NCI-H1930 (cell line): ENCODE data around the gene NPPC.
"Not testable (repeated sequence)": the region's sequence is repeated elsewhere in the genome, so short reads cannot be mapped to it uniquely, and the experiment has no call there.

Source experiments
- DNase-seq, 2 experiments: peaks; one replicate each; lab custom pipeline; 2025; lab: John Stamatoyannopoulos, UW

NPPC gene

DNA sequence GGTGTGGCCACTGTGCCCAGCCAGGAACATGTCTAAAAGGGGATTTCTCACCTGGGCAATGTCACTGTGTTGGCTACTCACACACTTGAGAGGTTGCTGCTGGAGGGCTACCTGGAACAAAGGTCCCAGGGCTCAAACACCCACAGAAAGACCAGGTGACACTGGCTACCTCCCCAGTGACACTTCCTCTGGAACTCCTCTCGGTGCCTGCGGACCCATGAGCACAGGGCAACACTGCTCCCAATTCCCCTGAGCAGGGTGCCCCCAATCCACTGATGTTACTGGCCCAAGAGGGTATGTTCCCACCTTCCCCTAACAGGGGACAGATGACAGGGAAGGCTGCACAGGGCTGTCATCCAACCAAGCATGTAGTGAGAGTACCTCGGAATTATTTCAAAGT, 5.8 kb downstream of the NPPC start:
- no peak for DNase-seq

DNA sequence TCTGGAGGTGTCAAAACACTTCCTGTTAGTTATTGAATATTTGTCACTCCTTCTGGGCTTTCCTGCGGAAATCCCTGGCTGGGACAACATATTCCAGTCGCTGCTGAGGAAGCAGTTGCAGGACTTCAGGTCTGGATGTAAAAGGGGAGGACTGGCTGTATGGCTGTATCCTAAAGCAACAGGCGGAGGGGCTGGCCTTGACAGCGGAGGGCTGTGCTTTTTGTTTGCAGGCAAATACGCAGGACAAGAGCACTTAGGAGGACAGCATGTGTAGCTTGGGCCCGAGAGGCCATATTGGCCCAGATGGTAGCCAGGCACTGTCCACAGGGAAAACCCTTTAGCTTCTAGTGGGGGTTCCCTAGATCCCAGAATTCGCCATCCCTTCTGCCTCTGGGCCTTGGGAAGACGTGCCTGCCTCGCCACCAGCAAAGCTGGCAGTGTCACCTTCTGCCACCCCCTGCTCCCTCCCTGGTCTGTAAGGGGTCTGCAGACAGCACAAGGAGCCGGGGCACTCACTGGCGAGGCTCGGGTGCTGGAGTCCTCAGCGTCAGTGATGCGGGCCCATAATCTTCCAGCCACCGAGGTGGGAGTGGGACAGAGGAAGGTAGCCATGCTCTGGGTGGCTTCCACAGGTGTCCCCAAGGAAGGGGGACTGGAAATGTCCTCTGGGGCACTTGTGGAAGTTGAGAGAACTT, 6.7 kb downstream of the NPPC start:
- no peak for DNase-seq

DNA sequence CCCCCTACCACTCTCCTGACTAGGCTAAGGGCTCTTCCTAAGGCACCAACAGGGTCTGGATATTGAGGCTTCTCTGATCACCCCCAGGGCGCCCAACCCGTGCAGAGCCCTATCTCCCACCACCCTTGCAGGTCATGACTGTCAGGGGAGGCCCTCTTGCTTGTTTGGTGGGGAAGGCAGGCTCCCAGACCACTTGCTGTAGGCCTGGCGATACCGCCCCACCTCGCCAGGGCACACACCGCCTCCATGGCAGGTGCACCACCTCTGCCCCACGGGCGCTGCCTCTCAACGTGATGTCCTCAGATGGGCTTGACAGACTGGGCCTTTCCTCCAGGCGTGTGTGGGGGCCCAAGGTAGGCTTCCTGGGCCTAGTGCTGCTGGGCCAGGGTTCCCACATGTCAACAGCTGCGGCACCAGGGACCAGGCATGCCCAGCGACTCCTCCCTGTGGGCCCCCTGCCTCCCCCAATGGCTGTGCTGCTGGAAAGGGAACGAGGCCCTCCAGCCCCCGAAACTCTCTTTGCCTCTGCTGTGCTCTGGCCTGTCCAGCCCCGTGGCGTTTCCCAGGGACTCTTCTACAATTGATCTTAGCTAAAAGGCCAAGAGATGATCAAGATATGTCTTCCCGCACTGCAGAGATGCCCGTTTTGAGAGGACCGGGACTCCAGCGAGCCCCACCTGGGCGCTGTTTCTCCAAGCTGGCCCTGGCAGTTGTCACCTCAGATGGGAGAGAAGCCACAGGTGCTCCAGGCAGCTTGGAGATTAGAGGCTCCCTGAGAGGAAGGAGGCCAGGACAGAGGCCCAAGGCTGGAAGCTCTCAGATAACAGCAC, 7.5 kb downstream of the NPPC start:
- DNase-seq = no peak

DNA sequence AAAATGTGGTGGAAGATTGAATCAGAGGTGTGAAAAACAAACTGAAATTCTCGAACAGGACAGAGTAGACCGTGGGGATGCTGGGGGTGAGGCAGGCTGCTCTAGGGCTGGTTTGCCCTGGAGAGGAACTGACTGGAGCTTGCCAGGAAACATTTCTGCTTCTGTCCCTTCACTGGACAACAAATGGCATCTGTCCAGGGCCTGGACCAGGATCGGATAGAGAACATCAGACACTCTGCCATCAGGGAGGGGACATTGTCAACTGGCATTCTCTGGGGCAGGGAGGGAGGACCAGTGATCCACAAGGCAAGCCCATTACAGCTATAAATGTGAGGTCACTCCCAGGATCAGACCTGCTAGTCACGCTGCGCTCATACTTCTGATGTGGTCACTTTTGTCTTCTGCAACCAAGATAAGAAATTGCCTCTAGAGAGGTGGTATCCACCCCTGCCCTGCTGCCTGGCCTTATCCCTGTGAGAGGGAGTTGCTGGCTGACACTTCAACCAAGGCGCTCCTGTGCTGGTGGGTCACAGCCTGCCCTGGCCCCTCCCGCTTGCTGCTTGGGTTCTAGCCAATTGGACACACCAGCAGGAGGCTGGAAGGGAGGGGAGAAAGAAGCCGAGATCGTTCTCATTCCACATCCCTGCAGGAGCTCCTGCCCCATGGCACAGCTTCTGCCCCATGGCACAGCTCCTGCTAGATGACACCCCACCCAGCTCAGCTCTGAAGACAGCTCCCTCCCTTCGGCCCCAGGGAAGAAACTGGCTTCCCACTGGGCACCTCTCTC, 8.7 kb downstream of the NPPC start:
- no peak for DNase-seq

DNA sequence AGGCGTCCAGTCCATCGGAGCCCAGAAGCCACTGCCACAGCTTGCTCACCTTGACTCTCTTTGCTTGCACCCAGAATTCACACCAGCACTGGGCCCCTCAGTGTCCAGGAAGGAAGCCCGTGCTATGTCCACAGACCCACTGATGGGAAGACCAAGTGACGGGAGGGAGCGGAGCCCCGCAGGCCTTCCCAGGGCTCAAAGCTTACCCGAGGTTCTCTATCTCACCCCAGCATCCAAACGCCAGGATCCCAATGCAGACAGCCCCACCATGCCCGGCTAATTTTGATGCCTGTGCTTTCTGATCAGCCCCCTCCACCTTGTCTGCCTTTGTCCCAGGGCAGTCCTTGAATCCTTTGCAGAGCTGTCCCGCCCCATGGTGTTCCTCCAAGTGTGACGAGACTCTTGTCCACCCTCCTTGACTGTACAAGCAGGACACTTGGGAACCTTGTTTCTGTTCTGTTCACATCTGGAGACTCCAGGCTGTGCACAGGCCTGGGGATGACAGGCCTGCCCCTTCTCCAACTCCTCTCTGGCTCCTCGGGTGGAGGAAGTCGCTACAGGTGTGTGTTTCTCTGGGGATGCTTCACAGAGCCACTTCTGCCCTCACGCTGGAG, 12.0 kb downstream of the NPPC start:
- no peak for DNase-seq

DNA sequence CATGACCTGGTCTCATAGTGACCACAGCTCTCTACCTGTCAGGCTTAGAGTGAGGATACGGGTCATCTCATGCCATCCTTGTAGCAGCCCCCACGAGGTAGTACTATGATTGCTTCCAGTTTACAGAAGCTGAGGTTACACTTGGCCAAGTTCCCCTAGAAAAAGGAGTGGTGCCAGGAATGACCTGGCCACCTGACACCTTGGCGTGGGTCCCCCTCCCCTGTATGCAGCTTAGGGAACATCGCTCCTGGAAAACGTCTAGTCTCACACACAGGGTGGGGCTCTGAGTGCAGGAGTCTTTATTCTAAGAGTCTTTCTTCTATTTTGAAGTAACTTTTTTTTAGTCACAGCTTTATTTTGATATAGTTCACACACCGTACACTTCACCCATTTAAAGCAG, 14.8 kb downstream of the NPPC start:
- no peak for DNase-seq

DNA sequence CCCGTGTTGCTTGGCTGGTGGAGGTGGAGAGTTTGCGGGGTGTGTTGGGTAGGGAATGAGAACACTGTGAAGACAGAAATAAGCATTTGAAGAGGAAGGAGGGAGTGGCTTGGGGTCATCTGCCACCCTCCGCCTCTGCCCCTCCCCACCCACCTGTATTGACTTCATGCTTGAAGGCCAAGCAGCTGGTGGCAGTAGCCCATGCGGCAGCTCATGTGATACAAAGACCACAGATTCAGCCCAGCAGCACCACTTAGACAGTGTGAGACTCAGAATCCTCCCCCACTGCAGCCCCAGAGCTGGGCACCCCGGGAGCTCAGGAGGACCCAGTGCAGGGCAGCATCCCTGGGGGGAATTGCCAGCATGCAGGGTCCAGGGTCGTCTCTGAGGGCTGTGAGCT, 15.4 kb downstream of the NPPC start:
- DNase-seq = no peak

DNA sequence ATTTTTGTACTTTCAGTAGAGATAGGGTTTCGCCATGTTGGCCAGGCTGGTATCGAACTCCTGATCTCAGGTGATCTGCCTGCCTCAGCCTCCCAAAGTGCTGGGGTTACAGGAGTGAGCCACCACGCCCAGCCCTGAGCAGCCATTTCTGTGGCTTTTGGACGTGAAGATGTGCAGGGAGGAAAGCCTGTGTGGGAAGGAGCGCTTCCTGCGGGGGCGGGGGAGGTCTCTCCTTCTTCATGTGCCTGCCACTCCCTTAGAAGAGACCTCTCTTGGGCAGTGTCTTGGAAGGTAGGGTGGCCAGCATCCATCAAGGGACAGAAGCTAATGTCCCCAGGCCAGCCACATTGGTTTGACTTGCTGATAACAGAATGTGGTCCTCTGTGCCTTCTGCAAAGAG, 16.0 kb downstream of the NPPC start:
- DNase-seq = not testable (repeated sequence)

DNA sequence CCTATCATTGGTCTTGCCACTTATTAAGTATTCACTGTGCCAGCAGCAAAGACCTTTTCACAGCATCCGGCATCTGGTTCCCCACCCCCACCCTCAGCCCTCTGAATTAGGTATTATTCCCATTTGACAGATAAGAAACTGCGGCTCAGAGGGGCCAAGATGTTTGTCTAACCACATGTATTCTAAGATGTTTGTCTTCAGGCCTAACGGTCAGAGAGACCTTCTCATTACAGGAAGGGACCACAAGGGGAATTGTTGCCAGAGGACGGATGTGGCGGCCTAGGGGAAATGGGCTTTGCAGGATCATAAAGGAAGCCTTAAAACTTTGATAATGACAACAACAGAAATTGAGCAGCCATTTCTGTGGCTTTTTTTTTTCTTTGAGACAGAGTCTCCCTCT, 16.6 kb downstream of the NPPC start:
- DNase-seq = no peak

DNA sequence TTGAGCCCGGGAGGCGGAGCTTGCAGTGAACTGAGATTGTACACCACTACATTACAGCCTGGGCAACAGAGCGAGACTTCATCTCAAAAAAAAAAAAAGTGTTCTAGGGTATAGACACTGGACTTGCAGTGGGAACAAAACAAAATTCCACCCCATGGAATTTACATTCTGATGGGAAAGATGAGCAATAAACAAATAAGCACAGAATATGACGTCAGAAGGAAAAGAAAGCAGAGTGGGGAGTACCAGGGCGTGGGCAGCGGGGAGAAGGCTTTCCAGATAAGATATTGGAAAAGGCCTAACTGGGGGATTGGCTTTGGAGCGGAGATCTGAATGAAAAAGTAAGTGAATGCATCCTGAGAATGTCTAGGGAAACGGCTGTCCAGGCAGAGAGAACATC, 17.6 kb downstream of the NPPC start:
- DNase-seq = no peak

DNA sequence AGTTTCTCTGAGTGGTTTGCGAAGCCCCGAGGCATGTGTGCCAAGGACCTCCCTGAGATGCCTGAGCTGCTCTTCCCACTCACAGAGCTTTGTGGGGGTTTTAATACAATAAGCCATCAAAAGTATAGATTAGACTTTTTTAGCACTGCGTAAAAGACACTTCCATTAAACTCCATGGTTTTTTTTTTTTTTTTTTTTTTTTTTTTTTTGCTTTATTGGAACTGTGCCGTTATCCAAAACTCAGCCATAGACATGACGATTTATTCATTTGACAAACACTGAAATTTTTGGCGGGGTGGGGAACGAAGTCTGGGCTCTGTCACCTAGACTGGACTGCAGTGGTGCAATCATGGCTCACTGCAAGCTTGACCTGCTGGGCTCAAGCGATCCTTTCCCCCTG, 18.4 kb downstream of the NPPC start:
- DNase-seq = no peak

DNA sequence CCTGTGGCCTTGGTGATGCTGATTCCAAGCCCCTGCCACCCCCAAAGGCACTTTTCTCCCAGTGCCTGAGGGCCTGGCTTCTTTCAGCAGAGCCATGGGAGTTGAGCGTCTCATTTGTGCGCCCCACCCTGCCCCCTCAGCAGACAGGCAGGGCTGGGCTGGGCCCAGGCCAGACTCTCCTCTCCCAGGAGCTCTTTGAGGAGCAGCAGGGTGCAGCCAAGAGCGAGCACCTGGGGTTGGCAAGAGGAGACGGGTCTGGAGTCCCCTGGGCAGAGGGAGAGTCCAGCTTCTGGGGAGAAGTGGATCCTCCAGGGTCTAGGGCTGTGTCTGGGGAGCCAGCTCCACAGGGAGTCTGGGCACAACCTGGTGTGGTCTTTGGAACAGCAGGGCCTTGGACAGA, 21.2 kb downstream of the NPPC start:
- DNase-seq = no peak

DNA sequence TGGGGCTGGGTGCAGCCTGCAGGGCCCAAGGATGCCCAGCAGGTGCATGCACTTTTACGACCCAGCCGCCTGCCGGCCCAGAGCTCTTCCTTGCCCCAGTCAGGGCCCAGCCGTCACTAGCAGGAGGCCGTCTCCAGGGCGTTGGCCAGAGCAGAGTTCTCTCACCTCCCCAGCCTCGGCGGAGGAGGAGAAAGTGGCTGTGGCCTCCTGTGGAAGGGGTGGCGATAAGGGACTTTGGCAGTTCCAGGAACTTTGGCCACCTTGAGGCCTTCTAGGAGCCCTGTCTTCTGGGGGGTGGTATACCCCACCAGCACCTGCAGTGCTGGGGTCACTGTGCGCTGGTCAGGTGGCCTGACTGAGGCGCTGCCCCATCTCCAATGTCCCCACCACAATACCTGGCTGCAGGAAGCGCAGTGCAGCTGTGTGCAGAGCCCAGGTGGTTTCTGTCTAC, 22.0 kb downstream of the NPPC start:
- DNase-seq = no peak

DNA sequence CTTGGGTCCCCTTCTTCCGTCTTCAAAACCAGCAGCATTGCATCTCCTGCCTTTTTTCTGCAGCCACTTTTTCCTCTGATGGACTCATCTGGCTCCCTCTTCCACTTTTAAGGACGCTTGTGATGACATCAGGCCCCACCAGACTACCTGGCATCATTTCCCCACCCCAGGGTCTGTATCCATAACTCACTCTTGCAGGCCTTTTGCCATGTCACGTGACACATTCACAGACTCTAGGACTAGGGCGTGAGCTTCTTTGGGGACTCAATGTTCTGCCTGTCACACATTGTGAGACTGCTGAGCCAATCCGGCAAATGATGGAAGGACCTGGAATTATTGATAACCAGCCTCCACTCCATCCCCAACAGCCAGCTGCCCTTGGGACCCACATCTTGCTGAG, 23.6 kb downstream of the NPPC start:
- DNase-seq = no peak

DNA sequence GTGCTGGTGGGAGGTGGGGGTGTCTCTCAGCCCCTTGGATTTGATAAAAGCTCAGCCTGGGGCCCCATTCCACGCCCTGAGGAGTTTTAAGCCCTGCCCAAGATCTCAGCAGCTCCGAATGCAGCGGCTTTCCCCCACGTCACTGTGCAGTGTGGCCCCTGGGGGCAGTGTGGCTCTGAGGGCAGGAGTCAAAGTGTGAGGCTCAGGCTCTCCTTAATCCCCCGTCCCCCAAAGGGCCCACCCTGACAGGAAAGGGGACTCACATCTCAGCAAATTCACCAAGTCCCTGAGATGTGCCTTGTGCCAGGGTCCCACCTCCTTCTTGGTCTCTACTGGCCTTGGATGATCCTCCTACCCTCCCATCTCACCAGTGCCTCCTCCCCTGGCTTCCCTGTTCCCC, 25.2 kb downstream of the NPPC start:
- DNase-seq = no peak

DNA sequence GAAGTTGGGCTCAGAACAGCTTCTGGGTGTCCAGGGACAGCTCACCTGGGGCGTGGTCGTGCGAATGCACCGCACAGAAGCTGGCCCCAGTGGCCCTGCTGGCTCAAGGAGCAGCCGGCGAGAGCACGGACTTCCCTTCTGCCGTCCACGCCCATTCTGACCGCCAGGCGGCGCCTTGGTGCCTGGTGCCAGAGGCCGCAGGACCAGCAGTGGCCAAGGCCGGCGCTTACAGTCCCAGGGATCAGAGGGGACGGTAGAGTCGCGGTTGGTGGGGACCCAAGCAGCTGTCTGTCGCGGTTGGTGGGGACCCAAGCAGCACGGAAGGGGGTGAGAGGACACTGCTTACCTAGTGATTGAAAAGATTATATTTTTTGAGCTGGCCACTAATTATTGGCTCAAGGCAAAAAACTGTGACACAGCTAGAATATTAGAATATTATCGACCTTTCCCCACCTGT, 25.7 kb downstream of the NPPC start:
- DNase-seq = peak; percentile 8 to 12

DNA sequence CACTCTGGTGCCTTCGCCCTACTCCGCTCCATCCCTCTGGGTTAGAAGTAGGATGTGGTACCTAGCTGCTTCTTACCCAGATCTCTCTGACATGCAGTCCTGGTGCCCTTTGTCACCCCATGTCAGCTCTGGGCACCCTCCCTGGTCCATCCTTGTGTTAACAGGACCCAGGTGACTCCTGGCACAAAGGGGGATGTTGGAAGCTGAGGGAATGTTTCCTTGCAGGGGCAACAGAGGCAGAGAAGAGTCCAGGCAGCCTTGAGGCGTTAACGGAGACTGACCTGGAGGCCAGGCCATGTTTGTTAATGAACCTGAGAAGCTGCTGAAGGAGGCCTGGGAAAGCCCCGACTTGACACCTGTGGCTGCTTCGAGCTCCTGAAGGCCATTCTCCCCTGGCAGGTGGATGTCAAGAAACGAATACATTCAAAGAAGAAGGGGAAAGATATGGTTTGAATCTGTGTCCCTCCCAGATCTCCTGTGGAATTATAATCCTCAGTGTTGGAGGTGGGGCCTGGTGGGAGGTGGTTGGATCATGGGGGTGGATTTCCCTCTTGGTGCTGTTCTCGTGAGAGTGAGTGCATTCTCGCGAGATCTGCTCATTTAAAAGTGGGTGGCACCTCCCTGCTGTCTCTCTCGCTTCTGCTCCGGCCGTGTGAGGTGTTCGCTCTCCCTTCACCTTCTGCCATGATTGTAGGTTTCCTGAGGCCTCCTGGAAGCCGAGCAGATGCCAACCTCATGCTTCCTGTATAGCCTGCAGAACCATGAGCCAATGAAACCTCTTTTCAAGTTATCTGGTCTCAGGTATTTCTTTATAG, 31.4 kb downstream of the NPPC start:
- DNase-seq = no peak

DNA sequence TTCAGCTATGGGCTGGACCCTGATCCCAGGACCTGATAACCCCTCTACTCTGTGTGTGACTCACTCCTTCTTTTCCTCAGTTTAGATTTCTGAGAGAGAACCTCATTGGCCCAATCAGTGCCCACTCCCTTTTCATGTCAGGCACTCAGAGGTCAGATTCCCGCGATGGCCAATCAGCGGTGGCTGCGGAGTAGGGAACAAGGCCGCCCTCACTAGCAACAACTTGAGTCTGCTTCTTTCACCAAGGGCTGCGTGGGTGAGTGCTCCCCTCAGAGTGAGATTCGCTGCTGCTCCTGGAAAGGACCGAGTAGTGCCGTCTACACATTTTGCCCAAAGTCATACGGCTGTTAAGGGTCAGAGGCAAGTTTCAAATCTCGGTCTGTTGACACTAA, 34.7 kb downstream of the NPPC start:
- no peak for DNase-seq

DNA sequence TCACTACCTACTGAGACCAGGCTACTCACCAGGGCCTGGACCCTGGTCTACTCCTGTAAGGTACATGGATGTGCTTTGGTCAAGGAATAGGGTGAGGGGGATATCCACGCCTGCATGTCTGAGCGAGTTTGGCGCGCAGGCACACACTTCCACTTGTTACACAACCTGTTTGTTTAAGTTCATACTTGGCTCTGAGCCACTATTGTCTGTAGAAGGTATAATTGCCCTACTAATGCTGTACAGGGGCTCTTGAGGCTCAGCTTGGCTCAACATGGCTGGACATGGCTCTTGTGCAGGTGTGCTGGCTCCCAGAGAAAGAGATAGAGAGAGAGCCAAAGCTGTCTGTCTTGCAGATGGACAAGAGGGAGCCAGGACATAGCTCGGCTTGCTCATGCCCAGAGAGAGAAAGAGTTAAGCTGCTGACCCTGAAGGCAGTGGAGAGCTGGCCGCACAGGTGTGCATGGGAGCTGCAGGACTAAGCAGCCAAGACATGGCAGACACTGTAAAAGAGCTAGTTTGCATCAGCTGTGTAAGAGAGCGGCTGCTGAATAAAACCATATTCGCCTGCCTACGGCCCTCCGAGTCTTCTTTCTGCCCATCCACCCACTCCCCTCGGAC, 35.2 kb downstream of the NPPC start:
- no peak for DNase-seq

DNA sequence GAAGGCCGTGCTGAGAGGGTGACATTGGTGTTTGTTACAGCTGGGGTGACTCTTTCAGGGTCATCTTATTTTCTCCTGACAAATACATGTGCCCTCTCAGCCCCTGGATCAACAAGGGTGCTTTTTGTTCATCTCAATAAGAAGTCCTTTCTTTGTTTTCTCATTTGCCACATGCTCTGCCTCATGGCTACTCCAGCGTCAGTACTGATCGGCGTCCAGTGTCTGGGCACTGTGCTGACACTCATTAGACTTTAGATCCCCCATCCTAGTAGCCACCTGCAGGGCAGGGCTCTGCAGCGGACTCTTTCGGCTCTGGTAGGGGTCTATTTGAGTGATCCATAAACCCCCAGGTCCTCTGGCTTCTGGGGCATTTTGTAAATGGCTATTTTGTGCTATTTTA, 38.4 kb downstream of the NPPC start:
- no peak for DNase-seq

DNA sequence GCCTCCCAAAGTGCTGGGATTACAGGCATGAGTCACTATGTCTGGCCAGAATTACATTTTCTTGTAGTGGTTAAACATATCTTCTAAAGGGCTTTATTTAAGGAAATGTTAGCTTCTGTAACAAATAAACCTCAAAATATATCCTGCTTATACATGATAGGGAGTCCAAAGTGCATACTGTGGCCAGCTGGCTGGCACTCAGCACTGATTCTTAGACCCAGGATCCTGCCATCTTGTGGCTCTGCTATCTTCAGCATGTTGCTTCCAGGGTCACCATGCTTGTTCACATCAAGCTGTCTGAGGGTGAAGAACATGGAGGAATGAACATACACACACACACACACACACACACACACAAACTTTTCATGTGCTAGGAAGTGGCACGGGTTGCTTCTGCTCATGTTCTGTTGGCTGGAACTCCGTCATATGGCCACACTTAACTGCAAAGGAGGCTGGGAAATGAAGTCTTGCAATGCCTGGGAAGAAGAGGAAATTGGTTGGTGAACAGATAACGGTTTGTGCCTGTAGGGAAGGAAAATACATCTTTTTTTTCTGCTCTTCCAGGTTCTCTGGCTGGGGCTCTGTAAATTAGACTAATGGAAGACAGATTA, 40.0 kb downstream of the NPPC start:
- DNase-seq = no peak
